ENCODE data around the gene TCEA3.

GRCh38 chr1:23428136-23428905, 3.8 kb upstream of the TCEA3 start:
- TF ChIP-seq EZH2 (IDR thresholded peaks at IDR 0.05; ENCODE audit: low read depth, unreplicated experiment) (no peak), REST (IDR thresholded peaks at IDR 0.05; ENCODE audit: unreplicated experiment) (no peak)
